Measurements from ENCODE around the gene MEN1. TPM values are rescaled to one million over a fixed set of nuclear protein-coding genes. Genes with fewer than 3 reads are reported as not detected.

The MEN1 gene
- total and polyA plus RNA-seq, 2 of the 13 experiments (the other 11 are each of a cell fraction or from before 2014, with no cell fraction given): 20.5 to 27.3 TPM

- TF ChIP-seq HDAC1 (CRISPR knock-in tag; IDR thresholded peaks at IDR 0.05) (peak; percentile 32; the same call in 1 of the 2 replicates), ZNF468 (CRISPR knock-in tag; IDR thresholded peaks at IDR 0.05) (no peak), POGZ (CRISPR knock-in tag; IDR thresholded peaks at IDR 0.05) (no peak), ZNF3 (CRISPR knock-in tag; IDR thresholded peaks at IDR 0.05) (no peak), ZNF792 (CRISPR knock-in tag; IDR thresholded peaks at IDR 0.05) (no peak), GATA4 (IDR thresholded peaks at IDR 0.05; ENCODE audit: borderline replicate concordance, low read depth) (no peak), HOXD1 (CRISPR knock-in tag; IDR thresholded peaks at IDR 0.05) (no peak), ATRX (CRISPR knock-in tag; IDR thresholded peaks at IDR 0.05; ENCODE audit: borderline replicate concordance) (no peak), MIER2 (CRISPR knock-in tag; IDR thresholded peaks at IDR 0.05) (peak; percentile 67; the same call in 1 of the 2 replicates), ATAD3A (CRISPR knock-in tag; IDR thresholded peaks at IDR 0.05) (no peak), HNRNPLL (IDR thresholded peaks at IDR 0.05; ENCODE audit: low read depth, low read length, poor library complexity, severe bottlenecking) (peak; percentile 48), ZNF281 (CRISPR knock-in tag; IDR thresholded peaks at IDR 0.05; ENCODE audit: borderline replicate concordance) (peak; percentile 29; the same call in 1 of the 2 replicates), POLR2AphosphoS5 (IDR thresholded peaks at IDR 0.05; ENCODE audit: low read depth, low read length) (no peak), SMAD9 (CRISPR knock-in tag; IDR thresholded peaks at IDR 0.05) (0 out of 2 replicates have a peak, but pooled peaks have one; percentile 32), RFX1 (IDR thresholded peaks at IDR 0.05) (no peak), POLR2AphosphoS2 (IDR thresholded peaks at IDR 0.05; ENCODE audit: low read depth, low read length) (no peak), ZNF17 (CRISPR knock-in tag; IDR thresholded peaks at IDR 0.05) (no peak), FOXK1 (CRISPR knock-in tag; IDR thresholded peaks at IDR 0.05; ENCODE audit: borderline replicate concordance, low read depth) (no peak), RXRA (CRISPR knock-in tag; IDR thresholded peaks at IDR 0.05) (0 out of 2 replicates have a peak, but pooled peaks have one; percentile 29), MAFF (IDR thresholded peaks at IDR 0.05; ENCODE audit: low read depth, low read length) (no peak), HNF4G (IDR thresholded peaks at IDR 0.05; ENCODE audit: borderline replicate concordance, low read depth, low read length) (no peak), HNF4G (CRISPR knock-in tag; IDR thresholded peaks at IDR 0.05; ENCODE audit: borderline replicate concordance, low read depth) (no peak), FOXP4 (CRISPR knock-in tag; IDR thresholded peaks at IDR 0.05) (no peak), RBFOX2 (IDR thresholded peaks at IDR 0.05; ENCODE audit: low read depth, low read length) (peak; percentile 55; the same call in 1 of the 2 replicates), MLX (CRISPR knock-in tag; IDR thresholded peaks at IDR 0.05) (no peak), ZSCAN9 (CRISPR knock-in tag; IDR thresholded peaks at IDR 0.05; ENCODE audit: borderline replicate concordance) (no peak; the same call in 1 of the 2 replicates), ZNF773 (CRISPR knock-in tag; IDR thresholded peaks at IDR 0.05; ENCODE audit: borderline replicate concordance) (peak; percentile 36; the same call in 1 of the 2 replicates), BCL6 (CRISPR knock-in tag; IDR thresholded peaks at IDR 0.05) (no peak)
Observed at GRCh38 chr11:64777449-64778222, 32.7 kb downstream of the MEN1 start (continued).

Data from HepG2 (cell line).